ENCODE measurements around the gene NUCB2.

GRCh38 chr11:17286332-17286731 is 9.8 kb downstream of the NUCB2 start:
- TF ChIP-seq POLR2A (IDR thresholded peaks at IDR 0.05) = no peak
- TF ChIP-seq, protein P1, sequence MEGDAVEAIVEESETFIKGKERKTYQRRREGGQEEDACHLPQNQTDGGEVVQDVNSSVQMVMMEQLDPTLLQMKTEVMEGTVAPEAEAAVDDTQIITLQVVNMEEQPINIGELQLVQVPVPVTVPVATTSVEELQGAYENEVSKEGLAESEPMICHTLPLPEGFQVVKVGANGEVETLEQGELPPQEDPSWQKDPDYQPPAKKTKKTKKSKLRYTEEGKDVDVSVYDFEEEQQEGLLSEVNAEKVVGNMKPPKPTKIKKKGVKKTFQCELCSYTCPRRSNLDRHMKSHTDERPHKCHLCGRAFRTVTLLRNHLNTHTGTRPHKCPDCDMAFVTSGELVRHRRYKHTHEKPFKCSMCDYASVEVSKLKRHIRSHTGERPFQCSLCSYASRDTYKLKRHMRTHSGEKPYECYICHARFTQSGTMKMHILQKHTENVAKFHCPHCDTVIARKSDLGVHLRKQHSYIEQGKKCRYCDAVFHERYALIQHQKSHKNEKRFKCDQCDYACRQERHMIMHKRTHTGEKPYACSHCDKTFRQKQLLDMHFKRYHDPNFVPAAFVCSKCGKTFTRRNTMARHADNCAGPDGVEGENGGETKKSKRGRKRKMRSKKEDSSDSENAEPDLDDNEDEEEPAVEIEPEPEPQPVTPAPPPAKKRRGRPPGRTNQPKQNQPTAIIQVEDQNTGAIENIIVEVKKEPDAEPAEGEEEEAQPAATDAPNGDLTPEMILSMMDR (IDR thresholded peaks at IDR 0.05) = no peak
